ENCODE results near the gene IRGC.

DNA sequence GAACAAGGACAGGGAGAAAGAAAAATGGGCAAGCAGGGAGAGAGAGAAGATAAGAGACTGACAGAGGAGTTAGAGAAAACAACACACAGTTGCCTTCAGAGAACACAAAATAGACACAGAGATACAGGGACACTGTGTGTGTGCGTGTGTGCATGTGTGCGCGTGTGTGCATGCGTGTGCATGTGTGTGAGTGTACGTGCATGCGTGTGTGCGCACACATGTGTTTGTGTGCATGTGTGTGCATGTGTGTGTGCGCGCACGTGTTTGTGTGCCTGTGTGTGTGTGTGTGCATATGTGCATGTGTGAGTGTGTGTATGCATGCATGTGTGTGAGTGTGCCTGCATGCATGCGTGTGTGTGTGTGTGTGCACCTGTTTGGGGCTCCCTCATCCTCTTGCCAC is 40.0 kb upstream of the IRGC start:
- TF ChIP-seq NFE2L1 (CRISPR knock-in tag; IDR thresholded peaks at IDR 0.05) (no peak), CTCF (IDR thresholded peaks at IDR 0.05) (no peak)
- TF ChIP-seq, protein P1, sequence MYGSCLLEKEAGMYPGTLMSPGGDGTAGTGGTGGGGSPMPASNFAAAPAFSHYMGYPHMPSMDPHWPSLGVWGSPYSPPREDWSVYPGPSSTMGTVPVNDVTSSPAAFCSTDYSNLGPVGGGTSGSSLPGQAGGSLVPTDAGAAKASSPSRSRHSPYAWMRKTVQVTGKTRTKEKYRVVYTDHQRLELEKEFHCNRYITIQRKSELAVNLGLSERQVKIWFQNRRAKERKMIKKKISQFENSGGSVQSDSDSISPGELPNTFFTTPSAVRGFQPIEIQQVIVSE (CRISPR knock-in tag; IDR thresholded peaks at IDR 0.05; ENCODE audit: borderline replicate concordance): no peak
